Measurements from ENCODE around the gene STX12.

DNA sequence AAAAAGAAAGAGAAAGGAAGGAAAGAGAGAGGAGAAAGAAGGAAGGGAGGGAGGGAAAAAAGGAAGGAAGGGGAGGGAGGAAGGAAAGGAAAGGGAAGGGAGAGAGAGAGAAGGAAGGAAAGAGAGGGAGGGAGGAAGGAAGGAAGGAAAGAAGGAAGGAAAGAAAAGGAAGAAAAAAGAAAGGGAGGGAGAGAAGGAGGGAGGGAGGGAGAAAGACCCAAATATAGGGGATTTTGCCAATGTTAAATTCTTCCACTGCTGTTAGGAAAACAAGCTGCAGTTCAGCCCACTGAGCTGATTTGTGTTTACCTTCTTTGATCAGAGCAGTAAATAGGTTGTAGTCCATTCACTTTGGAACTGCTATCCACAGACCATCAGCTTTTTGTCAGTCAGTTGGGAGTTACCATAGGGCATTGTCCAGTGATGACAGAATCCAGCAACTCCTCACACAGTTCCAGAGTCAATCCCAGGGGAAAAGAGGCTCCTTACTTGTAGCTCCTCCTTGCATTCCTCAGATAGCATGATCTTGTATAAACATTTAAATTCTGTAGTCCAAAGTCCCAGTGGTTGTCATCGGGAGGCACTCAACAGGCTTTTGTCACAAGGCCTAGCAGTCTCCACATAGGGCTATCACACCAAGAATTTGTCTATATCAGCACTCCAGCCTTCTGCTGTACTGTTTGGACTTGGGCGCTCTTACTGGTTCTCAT is 44.1 kb downstream of the STX12 start:
- no peak for TF ChIP-seq EP300 (IDR thresholded peaks at IDR 0.05)
- no peak for TF ChIP-seq POLR2A (IDR thresholded peaks at IDR 0.05)
